Hindlimb muscle (tissue), 1 donor: ENCODE measurements around the gene STEAP1B. TPM values are rescaled to one million over a fixed set of nuclear protein-coding genes. Genes with fewer than 3 reads are reported as not detected.

Experiments used
- DNase-seq: peaks from one replicate; pipeline ENCODE4 v3.0.0-alpha.2; 2013
- polyA plus RNA-seq: library from polyadenylated mRNA; unstranded; fragments of 120-200 nt; gene quantifications from one replicate; pipeline ENCODE4 v1.2.1, GENCODE V29; 2013; ENCODE audit not compliant: insufficient read length

Gene STEAP1B
- polyA plus RNA-seq, 1 donor, result 1.8 TPM

- DNase-seq, result no peak
These were observed 70.6 kb downstream of the STEAP1B start for GRCh38 chr7:22429386-22429785.

DNA sequence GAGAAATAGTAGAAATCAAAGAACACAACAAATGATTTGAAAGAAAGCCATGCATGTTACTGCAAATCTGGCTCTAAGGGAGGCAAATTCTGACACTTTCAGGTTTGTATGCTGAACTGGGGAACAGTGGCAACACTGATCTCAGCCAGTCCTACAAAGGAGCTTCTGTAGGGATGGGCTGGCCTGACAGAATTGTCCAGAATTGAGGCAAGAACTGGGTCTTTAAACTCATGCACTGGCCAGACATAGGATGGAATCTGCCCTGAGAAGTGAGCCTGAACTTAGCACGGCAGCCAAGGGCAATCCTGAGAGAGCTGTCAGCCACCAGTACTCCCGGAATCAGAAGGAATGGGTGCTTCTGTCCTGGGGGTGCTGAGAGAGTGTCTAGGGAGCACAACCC, 72.1 kb downstream of the STEAP1B start:
- no peak for DNase-seq

DNA sequence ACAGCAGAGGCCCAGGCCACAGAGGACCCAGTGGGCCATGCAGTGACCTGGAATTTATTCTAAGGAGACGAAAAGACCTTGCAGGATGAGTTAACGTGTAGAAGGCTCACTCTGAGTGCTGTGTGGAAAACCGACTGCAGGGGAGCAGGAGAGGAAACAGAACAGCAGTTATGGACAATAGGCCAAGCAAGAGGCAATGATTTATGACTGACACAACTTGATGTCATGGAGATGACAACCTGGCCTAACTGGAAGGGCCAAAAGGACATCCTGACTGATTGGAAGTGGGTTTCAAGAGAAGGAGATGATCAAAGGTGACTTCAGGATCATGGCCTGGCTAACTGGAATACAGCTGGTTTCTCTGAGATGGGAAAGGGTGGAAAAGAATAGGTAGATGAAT, 72.9 kb downstream of the STEAP1B start:
- no peak for DNase-seq

GRCh38 chr7:22426463-22427094, 73.4 kb downstream of the STEAP1B start:
- DNase-seq, result no peak

DNA sequence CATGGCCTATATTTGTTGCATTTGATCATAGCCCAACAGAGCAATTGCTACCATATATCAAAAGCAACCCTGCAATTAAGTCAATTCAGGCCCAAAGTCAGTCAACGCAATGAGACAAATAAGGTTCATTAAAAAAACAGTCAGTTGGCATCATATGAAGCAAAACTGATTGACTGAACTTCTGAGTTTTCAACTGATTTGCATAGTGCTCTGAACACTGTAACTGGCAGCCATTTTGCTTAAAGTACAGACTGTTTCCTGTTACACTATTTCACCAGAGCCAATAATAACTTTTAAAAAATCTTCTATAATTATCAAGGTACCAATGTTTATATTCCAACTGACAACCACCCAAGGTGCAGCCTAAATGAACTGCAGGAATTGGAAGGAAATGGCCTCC, 74.6 kb downstream of the STEAP1B start:
- no peak for DNase-seq

DNA sequence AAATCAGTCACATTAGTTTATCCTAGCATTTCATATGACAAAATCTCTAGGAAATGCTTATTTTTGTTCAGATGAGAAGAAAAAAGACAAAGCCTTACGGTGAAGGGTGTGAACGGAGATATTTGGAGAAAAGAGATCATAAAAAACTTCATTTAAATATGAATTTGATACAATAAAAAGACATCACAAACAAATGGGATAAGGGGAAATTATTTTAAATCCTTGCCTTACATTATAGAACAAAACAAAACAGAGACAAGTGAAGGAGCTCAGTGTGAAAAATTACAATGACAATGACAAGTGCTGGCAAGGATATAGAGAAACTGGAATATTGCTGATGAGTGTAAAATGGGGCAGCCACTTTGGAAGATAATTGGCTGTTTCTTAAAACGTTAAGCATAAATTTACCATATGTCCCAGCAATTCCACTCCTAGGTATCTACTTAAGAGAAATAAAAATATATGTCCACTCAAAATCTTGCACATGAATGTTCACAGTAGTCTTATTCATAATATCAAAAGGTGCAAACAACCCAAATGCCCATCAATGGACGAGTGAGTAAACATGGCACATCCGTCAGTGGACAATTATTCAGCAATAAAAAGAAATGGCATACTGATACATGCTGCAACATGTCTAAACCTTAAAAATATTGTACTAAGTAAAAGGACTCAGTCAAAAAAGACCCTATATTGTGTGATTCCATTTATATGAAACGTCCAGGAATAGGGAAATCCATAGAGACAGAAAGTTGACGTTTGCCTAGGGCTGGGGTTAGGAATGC, 77.0 kb downstream of the STEAP1B start:
- no peak for DNase-seq

DNA sequence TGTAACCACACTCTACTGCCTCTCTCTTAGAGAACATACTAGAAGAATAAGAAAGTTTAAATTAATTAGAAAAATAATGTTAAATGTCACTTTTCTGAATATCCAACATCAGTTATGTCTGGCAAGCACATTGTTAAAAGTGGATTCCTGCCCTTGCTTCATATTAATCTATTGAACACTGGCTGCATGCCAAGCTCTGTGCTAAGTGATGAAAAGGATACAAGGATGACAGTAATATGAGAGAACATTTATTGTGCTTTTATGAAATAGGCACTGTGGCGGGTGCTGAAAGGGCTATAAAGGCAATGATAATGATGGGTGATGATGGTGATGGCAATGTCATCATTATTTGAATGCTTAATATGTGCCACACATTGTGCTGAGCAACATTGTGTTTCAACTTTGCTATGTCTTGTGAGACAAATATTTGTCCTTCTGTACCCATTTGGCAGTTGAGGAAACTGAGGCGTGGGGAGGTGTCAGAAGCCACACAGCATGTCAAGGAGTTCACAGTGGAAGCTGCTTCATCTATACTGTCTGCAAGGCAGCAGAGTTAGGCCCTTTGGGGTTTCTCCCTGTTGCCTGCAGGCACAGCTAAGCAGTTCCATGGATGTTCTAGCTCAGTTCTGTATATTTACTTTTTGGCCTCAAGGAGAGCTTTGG, 78.9 kb downstream of the STEAP1B start:
- no peak for DNase-seq

DNA sequence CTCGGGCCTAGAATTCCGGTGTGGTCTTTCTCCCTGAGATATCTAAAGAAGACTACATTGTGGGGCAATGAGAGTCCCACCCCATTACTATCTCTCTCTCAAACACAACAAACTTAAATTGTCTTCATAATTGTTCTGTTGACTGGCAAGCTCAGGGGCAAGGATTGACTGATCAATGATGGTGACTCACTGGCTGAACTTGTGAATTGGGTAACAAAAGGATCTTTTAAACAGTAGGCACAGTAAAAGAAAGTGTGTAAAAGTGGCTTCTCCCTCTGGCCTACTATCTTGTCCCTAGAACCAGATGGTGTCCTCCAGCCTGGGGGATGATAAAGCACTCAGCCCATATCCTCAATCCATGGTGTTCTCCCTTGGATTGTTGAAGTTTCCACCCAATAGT, 80.0 kb downstream of the STEAP1B start:
- no peak for DNase-seq

DNA sequence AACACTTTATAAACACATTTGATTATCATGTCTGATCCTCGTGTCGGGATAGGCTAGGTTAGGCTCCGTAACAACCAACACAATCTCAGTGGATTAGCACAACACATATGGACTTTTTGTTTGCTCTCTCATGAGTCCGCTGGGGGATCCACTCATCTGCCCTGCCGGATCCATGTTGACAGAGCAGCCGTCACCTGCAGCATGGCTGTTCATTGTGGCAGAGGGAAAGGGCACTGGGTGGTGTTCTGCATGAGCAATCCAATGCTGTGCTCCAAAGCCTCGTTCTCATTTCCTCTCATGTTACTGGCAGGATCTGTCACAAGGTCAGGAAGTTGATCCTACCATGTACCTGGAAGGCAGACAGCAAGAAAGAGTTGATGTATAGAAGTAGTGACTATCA, 80.5 kb downstream of the STEAP1B start:
- DNase-seq, result no peak

GRCh38 chr7:22418251-22419046, 81.5 kb downstream of the STEAP1B start:
- no peak for DNase-seq

DNA sequence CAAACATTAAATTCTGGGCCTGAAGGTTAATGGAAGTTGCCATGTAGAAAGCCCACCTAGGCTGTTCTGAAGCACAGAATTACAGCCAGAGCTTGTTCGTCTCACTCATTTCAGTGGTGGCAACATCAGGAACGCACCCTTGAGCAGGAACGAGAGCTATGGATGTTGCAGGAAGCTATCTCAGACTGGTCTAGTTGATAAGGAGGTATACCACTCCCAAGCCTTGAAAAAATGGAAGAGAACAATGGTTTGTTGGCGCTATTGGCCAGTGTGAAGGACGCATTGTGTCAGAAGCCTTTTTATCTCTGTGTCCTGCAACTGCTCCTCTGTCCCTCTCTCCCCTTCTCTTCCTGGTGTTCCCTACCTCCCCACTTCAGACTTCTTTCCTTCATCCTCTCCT, 82.1 kb downstream of the STEAP1B start:
- DNase-seq, result no peak

DNA sequence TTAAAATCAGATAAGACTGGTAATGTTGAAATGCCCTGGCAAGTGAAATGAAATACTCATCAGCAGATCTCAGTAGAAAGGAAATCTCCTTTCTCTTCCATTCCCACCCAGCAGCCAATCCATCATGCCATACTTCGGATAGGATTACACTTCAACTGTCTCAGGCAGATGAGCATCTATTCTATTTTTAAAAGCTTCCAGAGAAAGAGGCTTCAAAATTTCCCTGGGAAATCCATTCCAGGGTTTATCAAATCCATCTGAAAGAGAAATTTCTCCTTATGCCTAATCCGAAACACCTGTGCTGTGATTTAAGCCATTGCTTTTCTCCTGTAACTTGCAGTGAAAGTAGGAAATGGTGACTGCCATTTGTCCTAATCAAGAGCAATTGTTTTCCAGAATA, 82.6 kb downstream of the STEAP1B start:
- no peak for DNase-seq

GRCh38 chr7:22414424-22414823, 85.6 kb downstream of the STEAP1B start:
- DNase-seq, result no peak

- DNase-seq, result no peak
These were observed 86.8 kb downstream of the STEAP1B start for GRCh38 chr7:22413211-22413610.

DNA sequence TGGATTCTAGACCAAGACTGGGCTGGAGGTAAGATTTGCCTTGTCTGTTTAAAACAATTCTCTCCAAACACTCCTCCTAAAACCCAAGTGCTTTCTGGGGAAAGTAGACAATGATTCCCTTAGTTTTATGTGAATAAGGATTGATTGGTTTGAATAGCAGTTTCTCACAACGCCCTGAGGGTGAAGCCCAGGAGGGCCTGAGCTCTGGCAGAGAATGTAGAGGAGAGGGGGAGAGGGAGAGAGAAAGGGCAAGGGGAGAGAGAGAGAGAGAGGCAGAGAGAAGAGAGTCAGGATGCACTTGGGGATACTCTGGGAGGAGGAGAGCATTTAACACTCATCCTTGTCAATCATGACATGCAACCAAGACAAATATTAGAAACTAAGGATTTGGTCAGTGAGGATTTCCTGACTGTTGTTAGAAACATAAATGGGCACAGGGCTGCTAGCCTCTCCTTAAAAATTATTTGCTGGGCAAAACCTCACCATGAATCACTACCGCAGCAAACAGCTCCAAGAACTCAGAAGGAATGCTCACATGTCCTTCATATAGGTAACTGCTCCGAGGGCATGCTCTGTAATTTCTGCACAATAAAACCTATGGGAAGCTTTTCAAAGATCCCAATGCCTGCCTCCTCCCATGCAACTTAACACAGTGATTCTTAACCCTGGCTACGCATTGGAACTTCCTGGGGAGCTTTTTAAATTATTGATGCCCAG, 87.9 kb downstream of the STEAP1B start:
- no peak for DNase-seq

GRCh38 chr7:22406715-22407114, 93.3 kb downstream of the STEAP1B start:
- DNase-seq, result no peak

DNA sequence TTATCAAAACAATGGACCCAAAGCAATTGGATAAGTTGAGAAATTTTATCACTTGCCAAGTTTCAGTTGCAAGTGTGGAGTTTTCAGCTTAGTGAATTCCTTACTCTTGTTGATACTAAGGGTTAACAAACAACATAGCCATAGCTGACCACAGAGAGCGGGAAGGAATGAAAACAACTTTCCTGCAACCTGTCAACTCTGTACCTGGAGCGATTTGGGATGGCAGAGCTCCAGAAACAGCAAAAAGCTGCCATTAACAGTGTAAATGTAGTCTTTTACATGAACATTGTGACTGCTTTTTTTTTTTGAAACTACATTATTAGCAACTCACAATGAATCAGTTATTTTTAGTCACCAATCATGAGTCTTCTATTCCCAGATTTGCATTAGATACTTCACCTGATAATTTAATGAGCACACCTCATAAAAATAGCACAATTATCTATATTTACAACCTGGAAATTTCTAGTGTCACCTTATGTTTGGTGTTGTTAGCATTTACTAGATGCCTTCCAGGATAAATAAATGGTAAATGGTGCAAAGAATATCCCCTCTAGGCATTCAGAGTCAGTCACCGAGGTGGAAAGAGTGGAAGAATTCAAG, 95.5 kb downstream of the STEAP1B start:
- DNase-seq, result no peak

DNA sequence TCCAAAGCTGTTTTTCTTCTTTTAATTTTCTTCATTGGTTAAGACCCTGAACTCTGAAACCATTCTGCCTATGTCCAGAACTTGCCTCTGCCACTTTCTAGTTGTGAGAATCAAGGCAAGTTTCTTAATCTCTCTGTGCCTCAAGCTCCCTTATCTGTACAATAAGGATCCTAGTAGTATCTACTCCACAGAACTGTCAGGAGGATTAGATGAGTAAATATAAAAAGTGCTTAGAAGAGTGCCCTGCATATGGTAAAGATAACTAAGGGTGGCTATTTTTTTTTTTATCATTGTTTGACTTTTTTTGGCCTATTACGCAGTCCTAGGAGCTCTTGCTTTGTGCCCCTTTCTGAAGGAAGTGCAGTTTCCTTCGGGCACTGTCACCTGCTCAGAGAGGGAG, 96.6 kb downstream of the STEAP1B start:
- no peak for DNase-seq

DNA sequence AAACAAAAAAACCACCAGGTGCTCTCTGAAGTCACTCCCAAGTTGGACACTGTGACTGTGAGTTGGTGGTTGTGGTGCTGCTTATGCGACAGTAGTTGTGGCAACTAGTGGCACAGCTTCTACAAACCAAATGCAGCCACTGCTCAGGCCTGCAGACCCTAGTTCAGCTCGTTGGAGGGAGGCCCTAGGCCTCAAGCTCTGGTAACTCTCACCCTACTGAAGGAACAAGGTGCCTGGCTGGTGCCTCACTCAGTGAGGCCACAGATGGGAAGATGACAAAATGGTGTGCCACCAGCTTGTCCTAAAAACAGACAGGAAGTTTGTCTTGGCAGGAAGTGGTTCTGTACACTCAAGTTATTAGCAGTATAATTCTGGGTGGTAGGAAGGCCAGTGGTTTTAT, 97.7 kb downstream of the STEAP1B start:
- no peak for DNase-seq

DNA sequence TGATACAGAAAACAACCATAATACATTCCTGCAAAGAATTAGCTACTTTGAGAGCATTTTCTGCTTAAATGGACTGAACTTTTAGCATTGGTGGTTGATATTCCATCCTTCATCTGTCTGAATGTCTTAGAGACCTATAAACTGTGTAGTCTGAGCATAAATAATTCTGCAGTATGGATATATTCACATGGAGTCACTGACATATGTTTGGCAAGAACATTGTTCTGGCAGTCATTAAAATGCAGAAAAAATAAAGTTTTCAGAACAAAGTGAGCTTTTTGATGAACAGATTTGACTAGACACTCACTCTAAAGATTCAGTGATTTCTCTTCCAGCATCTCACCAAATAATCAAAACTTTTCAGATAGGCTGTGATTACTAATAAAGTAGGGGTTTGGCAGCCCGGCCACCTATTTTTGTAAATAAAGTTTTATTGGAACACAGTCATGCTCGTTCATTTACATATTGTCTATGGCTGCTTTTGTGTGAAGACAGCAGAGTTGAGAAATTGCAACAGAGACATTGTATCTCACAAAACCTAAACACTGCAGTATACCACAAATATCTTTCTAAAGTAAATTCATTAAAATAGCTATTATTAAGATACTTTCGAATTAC, 98.9 kb downstream of the STEAP1B start:
- DNase-seq, result no peak

- no peak for DNase-seq
These were observed 99.7 kb downstream of the STEAP1B start for GRCh38 chr7:22400150-22400814.
